ENCODE data around the gene SNX4.

The SNX4 gene

GRCh38 chr3:125435231-125435630 is 84.8 kb downstream of the SNX4 start:
- no peak for TF ChIP-seq CTCF (IDR thresholded peaks at IDR 0.05; ENCODE audit: low read depth, low read length, poor library complexity, severe bottlenecking)
- no peak for TF ChIP-seq EZH2phosphoT487 (IDR thresholded peaks at IDR 0.05; ENCODE audit: borderline replicate concordance, low read length)
- Histone ChIP-seq H3K9me2 (replicated peaks; ENCODE audit: control insufficient read depth, low read length) (no peaks in the 10 kb centered on the region), H3F3A (ENCODE audit: control insufficient read depth, insufficient read depth) (no peaks in the 10 kb centered on the region), H4K20me1 (ENCODE audit: control insufficient read depth, insufficient read depth, low read depth, low read length) (no peaks in the 10 kb centered on the region), H3K36me3 (ENCODE audit: control insufficient read depth, low read length) (no peaks in the 10 kb centered on the region), H3K79me2 (ENCODE audit: control insufficient read depth, low read length) (no peaks in the 10 kb centered on the region), H3K27me3 (ENCODE audit: control insufficient read depth, low read length) (peaks cover 7% of the 10 kb centered on the region), H3K27ac (ENCODE audit: low read depth, low read length) (no peak overlapping the region), H3K4me1 (ENCODE audit: control insufficient read depth, low read length) (no peaks in the 10 kb centered on the region), H3K4me2 (ENCODE audit: low read length) (no peak overlapping the region), H3K9me3 (ENCODE audit: control insufficient read depth, insufficient read depth, low read length) (no peaks in the 10 kb centered on the region), H3K4me3 (ENCODE audit: low read length) (no peak overlapping the region)

DNA sequence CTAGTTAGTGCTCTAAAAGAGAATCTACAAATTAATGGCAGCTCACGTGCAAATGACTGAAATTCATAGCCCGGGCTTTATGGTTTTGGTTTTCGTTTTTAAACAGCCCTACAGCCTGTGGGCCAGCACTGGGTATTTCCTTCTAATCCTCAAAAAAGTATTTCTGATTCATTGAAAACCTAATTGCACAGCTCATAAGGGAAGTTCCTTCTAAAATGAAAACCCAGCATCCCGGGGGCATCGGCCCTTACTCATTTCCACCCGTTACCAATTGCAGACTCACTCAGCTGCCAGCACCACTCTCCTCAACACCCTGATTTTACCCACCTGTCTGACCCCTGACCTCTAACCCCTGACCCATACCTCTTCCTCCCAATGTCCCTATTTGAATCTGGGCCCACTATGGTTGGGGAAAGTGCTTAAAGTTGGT is 85.4 kb downstream of the SNX4 start:
- Histone ChIP-seq H3K9me2 (replicated peaks; ENCODE audit: control insufficient read depth, low read length) (no peaks in the 10 kb centered on the region), H4K20me1 (ENCODE audit: control insufficient read depth, insufficient read depth, low read depth, low read length) (no peaks in the 10 kb centered on the region), H3K36me3 (ENCODE audit: control insufficient read depth, low read length) (no peaks in the 10 kb centered on the region), H3K4me1 (ENCODE audit: control insufficient read depth, low read length) (no peaks in the 10 kb centered on the region), H3K79me2 (ENCODE audit: control insufficient read depth, low read length) (no peaks in the 10 kb centered on the region), H3K27me3 (ENCODE audit: control insufficient read depth, low read length) (peaks cover 7% of the 10 kb centered on the region), H3K27ac (ENCODE audit: low read depth, low read length) (no peak overlapping the region), H3F3A (ENCODE audit: control insufficient read depth, insufficient read depth) (no peaks in the 10 kb centered on the region), H3K9me3 (ENCODE audit: control insufficient read depth, insufficient read depth, low read length) (no peaks in the 10 kb centered on the region), H3K4me2 (ENCODE audit: low read length) (no peak overlapping the region), H3K4me3 (ENCODE audit: low read length) (no peak overlapping the region)
- no peak for TF ChIP-seq CTCF (IDR thresholded peaks at IDR 0.05; ENCODE audit: low read depth, low read length, poor library complexity, severe bottlenecking)
- no peak for TF ChIP-seq EZH2phosphoT487 (IDR thresholded peaks at IDR 0.05; ENCODE audit: borderline replicate concordance, low read length)

DNA sequence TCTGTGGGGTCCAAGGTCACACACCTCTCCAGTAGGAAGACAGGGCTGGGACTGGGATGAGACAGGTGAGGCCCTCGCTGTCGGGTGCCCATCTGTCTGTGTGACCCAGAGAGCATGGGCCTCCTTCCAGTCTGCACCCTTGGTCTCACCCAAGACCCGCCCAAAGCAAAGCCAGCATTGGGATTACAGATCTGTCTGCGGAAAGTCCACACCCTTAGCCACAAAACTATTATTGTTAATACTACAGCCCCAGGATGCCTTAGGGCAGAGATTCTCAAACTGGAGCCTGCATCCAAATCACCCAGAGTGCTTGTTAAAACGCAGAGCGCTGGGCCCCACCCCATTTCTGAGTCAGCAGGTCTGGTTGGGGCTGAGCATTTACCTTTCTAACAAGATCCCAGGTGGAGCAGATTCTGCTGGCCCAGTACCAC is 86.4 kb downstream of the SNX4 start:
- no peaks in the 10 kb centered on the region for H3K4me1 ChIP-seq (ENCODE audit: control insufficient read depth, low read length)
- H3K36me3 ChIP-seq (ENCODE audit: control insufficient read depth, low read length), result no peaks in the 10 kb centered on the region
- no peaks in the 10 kb centered on the region for H3K79me2 ChIP-seq (ENCODE audit: control insufficient read depth, low read length)
- H4K20me1 ChIP-seq (ENCODE audit: control insufficient read depth, insufficient read depth, low read depth, low read length), result no peaks in the 10 kb centered on the region
- H3K27ac ChIP-seq (ENCODE audit: low read depth, low read length), result no peak overlapping the region
- no peak overlapping the region for H3K4me3 ChIP-seq (ENCODE audit: low read length)
- H3K27me3 ChIP-seq (ENCODE audit: control insufficient read depth, low read length), result peaks cover 7% of the 10 kb centered on the region
- TF ChIP-seq CTCF (IDR thresholded peaks at IDR 0.05; ENCODE audit: low read depth, low read length, poor library complexity, severe bottlenecking) (no peak), EZH2phosphoT487 (IDR thresholded peaks at IDR 0.05; ENCODE audit: borderline replicate concordance, low read length) (no peak)
- H3K9me3 ChIP-seq (ENCODE audit: control insufficient read depth, insufficient read depth, low read length), result no peaks in the 10 kb centered on the region
- H3K4me2 ChIP-seq (ENCODE audit: low read length), result no peak overlapping the region
- H3K9me2 ChIP-seq (replicated peaks; ENCODE audit: control insufficient read depth, low read length), result no peaks in the 10 kb centered on the region
- H3F3A ChIP-seq (ENCODE audit: control insufficient read depth, insufficient read depth), result no peaks in the 10 kb centered on the region

All from DOHH2 (cell line).